Sigmoid colon (tissue), 3 donors: ENCODE data around the gene IL31RA.

Source experiments
- CTCF ChIP-seq, 4 experiments: fragments of 450-650 bp in 3 of 4; fragments of 200-600 bp in 1 of 4; IDR thresholded peaks; one replicate each; pipeline ENCODE4 v1.5.1; 2016 to 2019; ENCODE audit warnings: antibody characterized with exemption in 4 of 4, mild to moderate bottlenecking in 3 of 4, moderate library complexity in 2 of 4
- POLR2A ChIP-seq, 2 donors: fragments of 450-650 bp; IDR thresholded peaks; one replicate each; pipeline ENCODE4 v1.6.1; 2016; ENCODE audit warnings: antibody characterized with exemption in 2 of 2, mild to moderate bottlenecking in 2 of 2, moderate library complexity in 2 of 2

- TF ChIP-seq CTCF (IDR thresholded peaks at IDR 0.05) (no peak), POLR2A (IDR thresholded peaks at IDR 0.05) (no peak)
Observed at GRCh38 chr5:55848783-55849182, 2.4 kb upstream of the IL31RA start.
